ENCODE measurements around the gene CEP104. TPM values are rescaled to one million over a fixed set of nuclear protein-coding genes. Genes with fewer than 3 reads are reported as not detected.

Gene CEP104
- total and polyA plus RNA-seq, 9 of the 15 experiments (the other 6 are each of a cell fraction or from before 2014, with no cell fraction given): 11.2 to 63.4 (median 42.6) TPM

DNA sequence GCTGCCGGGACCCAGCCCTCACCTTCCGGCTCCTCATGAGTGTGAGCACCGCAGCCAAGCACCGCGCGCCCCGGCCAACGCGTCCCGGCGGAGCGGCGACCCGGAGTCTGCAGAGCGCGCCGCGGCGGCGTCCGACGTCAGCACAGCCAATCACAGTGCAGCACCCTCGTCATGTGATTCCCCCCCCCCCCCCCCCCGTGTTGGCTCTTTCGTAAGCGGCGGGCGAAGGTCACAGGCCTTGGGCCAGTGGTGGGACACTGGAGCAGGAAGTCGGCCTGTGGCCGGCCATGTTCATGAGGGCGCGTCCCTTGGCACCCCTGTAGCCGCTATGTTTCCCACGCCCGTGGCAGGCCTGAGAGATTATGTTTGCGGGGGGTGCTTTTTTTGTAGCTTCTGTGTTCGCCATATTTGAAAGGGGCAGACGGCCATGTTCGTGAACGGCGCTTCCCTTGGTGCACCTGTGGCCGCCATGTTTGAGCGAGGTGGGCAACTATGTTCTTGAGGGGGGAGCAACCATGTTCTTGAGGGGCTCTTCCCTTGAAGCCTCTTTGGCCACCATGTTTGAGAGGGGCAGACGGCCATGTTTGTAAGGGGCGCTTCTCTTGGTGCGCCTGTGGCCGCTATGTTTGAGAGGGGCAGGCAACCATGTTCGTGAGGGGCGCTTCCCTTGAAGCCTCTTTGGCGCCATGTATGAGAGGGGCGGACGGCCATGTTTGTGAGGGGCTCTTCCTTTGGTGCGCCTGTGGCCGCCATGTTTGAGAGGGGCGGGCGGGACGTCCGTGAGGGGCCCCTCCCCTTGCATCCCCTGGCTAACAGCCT, 43.3 kb upstream of the CEP104 start, which contains the start of gene C1orf174 (continued):
- TF ChIP-seq ZNF431 (CRISPR knock-in tag; IDR thresholded peaks at IDR 0.05) (peak; percentile 69; the same call in 1 of the 2 replicates), ZNF217 (CRISPR knock-in tag; IDR thresholded peaks at IDR 0.05) (no peak), STAT6 (CRISPR knock-in tag; IDR thresholded peaks at IDR 0.05) (0 out of 2 replicates have a peak, but pooled peaks have one; percentile 23), PHB (CRISPR knock-in tag; IDR thresholded peaks at IDR 0.05) (no peak), ZNF134 (CRISPR knock-in tag; conservative IDR thresholded peaks at IDR 0.05) (peak; percentile 57; the same call in 1 of the 2 replicates), DACH1 (IDR thresholded peaks at IDR 0.05; ENCODE audit: partially characterized antibody) (peak; percentile 28), HNRNPLL (IDR thresholded peaks at IDR 0.05; ENCODE audit: low read depth, low read length, poor library complexity, severe bottlenecking) (peak; percentile 24), EP400 (IDR thresholded peaks at IDR 0.05) (peak; percentile 83), SMARCE1 (IDR thresholded peaks at IDR 0.05) (peak; percentile 12), RREB1 (CRISPR knock-in tag; IDR thresholded peaks at IDR 0.05) (no peak), CBX1 (IDR thresholded peaks at IDR 0.05; ENCODE audit: low read depth) (peak; percentile 79)
- TF ChIP-seq, protein P1, sequence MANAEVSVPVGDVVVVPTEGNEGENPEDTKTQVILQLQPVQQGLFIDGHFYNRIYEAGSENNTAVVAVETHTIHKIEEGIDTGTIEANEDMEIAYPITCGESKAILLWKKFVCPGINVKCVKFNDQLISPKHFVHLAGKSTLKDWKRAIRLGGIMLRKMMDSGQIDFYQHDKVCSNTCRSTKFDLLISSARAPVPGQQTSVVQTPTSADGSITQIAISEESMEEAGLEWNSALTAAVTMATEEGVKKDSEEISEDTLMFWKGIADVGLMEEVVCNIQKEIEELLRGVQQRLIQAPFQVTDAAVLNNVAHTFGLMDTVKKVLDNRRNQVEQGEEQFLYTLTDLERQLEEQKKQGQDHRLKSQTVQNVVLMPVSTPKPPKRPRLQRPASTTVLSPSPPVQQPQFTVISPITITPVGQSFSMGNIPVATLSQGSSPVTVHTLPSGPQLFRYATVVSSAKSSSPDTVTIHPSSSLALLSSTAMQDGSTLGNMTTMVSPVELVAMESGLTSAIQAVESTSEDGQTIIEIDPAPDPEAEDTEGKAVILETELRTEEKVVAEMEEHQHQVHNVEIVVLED (CRISPR knock-in tag; IDR thresholded peaks at IDR 0.05): peak; percentile 93
- TF ChIP-seq, protein P2, sequence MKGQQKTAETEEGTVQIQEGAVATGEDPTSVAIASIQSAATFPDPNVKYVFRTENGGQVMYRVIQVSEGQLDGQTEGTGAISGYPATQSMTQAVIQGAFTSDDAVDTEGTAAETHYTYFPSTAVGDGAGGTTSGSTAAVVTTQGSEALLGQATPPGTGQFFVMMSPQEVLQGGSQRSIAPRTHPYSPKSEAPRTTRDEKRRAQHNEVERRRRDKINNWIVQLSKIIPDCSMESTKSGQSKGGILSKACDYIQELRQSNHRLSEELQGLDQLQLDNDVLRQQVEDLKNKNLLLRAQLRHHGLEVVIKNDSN (CRISPR knock-in tag; IDR thresholded peaks at IDR 0.05): peak; percentile 93
- TF ChIP-seq, protein P3, sequence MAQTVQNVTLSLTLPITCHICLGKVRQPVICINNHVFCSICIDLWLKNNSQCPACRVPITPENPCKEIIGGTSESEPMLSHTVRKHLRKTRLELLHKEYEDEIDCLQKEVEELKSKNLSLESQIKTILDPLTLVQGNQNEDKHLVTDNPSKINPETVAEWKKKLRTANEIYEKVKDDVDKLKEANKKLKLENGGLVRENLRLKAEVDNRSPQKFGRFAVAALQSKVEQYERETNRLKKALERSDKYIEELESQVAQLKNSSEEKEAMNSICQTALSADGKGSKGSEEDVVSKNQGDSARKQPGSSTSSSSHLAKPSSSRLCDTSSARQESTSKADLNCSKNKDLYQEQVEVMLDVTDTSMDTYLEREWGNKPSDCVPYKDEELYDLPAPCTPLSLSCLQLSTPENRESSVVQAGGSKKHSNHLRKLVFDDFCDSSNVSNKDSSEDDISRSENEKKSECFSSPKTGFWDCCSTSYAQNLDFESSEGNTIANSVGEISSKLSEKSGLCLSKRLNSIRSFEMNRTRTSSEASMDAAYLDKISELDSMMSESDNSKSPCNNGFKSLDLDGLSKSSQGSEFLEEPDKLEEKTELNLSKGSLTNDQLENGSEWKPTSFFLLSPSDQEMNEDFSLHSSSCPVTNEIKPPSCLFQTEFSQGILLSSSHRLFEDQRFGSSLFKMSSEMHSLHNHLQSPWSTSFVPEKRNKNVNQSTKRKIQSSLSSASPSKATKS (CRISPR knock-in tag; IDR thresholded peaks at IDR 0.05): no peak
